ENCODE results near the gene CACNA2D3.
"Not testable (repeated sequence)": the region's sequence is repeated elsewhere in the genome, so short reads cannot be mapped to it uniquely, and the experiment has no call there.

Gene CACNA2D3

DNA sequence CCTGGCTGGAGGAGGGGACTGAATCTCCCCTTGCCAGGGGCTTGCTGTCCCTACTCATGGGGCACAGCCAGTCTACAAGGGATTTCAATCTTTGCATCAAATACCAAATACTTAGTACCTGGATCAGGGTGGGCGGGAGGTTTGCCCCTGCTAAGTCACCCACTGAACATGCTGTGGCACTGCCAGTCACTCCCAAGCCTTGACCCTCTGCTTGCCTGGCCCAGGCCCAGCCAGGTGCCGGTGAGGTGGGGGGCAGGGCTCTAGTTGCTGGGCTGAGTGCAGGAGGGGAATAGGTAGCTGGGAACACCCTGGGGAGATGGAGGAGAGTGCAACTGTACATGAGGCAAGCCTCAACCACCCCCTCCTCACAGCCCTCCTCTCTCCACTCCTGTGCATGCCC is 941.8 kb downstream of the CACNA2D3 start:
- DNase-seq, result no peak

GRCh38 chr3:55065331-55065730 is 943.0 kb downstream of the CACNA2D3 start:
- DNase-seq, result no peak

DNA sequence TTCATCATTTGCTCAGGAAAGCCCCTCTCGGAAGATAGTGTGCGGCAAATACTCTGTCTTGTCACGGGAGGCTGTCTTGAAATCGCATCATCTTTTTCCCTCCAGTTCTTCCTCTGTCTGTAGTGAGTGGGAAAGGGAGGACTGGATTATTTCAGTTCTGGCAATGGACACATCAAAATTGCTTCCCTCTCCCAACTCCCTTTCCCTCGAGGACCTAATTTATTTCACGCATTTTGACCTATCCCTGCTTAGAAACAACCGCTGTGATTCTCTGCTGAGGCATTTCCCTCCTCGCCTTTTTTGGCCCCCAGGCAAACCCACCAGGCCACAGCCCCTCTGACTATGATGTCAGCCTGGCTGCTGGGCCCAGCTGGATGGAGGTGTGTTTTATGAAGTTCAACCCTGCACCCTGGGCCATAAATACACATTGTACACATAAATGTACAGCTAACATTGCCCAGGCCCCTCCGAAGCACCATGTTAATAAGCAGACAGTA is 944.2 kb downstream of the CACNA2D3 start:
- DNase-seq, result no peak

- no peak for DNase-seq
Measured at GRCh38 chr3:55069950-55070349, 947.6 kb downstream of the CACNA2D3 start.

- no peak for DNase-seq
Measured at GRCh38 chr3:55074796-55075195, 952.4 kb downstream of the CACNA2D3 start.

GRCh38 chr3:55075846-55076245 is 953.5 kb downstream of the CACNA2D3 start:
- DNase-seq, result no peak

DNA sequence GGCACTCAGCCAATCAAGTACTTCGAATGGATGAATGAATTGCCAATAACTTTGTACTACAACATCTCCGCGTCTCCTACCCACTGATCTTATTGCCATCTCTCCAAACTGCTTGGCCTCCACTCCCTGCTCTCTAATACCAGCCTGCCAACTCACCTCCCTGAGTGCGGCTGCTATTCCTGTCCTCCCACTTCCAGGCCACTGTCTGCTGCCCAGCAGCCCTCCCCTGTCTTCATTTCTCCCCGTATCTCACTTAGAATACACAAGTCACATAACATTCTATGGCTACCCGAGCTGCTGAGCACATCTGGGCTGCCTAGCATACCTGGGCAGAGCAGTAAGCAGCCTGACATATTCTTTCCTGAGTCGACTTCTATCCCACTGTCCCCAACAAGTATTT is 955.4 kb downstream of the CACNA2D3 start:
- no peak for DNase-seq

DNA sequence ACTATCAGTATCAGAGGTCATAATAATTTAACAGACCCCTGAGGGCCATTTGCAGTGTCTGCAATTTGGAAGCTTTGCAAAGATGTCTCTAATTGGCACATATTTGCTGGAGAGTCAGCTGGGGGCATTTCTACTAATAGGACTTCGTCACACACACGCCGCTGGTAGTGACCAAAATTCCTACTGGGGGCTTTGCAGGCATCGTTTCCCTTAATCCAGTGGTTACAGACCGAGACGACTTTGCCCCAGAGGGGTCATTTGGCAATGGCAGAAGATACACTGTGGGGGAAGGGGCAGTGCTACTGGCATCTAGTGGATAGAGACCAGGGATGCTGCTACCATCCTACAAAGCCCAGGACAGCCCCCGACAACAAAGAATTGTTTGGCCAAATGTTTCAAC is 956.5 kb downstream of the CACNA2D3 start:
- DNase-seq, result no peak

GRCh38 chr3:55085231-55085630 is 962.9 kb downstream of the CACNA2D3 start:
- no peak for DNase-seq

GRCh38 chr3:55089211-55089610 is 966.9 kb downstream of the CACNA2D3 start:
- DNase-seq, result no peak

DNA sequence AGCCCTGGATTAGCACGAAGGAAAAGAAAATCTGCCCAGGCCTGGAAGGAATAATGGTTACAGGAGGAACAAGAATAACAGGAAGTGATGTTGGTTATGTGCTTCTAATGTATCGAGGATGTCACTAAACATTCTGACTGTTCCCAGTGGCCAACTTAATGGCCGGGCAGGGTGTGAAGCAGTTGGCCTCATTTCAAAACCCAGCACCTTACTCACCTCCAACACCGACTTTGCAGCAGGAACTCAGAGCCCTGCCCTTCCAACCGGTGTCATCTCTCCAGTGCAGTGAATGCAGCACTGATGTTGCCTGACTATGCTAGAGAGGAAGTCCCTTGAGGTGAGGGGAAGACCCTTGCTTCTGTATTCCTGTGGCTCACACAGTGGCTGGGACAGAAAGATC is 967.9 kb downstream of the CACNA2D3 start:
- DNase-seq, result no peak

DNA sequence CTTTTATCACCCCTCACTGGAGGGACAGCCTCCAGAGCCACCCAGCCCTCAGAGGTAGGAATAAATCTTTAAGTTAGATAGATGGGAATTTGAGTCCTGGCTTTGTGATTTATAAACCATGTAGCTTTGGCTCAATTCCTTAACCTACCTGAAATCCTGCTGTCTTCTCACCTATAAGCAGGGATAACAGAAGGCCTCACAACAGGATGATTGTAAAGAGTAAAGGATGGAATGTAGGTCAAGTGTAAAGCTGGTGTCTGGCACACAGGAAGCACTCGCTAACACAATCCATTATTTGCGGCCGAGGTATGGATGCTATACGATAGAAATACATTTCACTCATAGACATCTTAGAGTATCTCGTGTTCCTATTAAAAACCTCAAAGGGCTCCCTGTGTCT is 968.4 kb downstream of the CACNA2D3 start:
- DNase-seq, result no peak

- DNase-seq, result no peak
Measured at GRCh38 chr3:55091381-55092225, 969.3 kb downstream of the CACNA2D3 start.

- DNase-seq, result no peak
Measured at GRCh38 chr3:55094676-55095075, 972.3 kb downstream of the CACNA2D3 start.

DNA sequence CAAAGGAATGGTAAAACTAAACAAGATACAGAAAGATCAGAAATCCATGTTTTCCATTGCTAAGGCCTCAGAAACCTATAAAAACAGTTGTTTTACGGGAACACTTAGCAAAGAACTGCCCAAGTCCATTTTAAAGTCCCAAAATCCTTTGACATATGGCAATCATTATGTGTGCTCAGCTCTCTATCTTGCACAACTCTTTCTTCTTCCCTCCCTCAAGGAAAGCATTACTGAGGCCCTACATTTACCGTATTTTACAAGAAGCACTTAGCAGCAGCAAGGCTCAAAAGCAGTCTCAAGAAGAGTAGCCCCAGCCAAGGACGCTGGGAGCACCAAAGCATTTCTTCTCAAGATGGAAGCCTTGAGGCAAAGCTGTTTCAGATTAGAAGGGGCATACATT is 975.1 kb downstream of the CACNA2D3 start:
- DNase-seq, result no peak

GRCh38 chr3:55105647-55106046 is 983.3 kb downstream of the CACNA2D3 start:
- DNase-seq, result no peak

GRCh38 chr3:55107187-55107586 is 984.8 kb downstream of the CACNA2D3 start:
- no peak for DNase-seq

DNA sequence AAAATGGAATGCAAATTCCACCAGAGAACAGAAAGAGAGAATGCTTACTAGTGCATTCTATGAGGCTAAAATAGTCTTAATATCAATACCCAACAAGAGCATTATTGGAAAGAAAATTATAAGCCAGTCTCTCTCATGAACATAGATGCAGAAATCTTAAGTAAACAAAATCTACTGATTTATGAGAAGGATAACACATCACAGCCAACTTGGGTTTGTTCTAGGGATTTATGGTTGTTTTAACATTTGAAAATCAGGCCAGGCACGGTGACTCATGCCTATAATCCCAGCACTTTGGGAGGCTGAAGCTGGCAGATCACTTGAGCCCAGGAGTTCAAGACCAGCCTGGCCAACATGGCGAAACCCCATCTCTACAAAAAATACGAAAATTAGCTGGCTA is 989.6 kb downstream of the CACNA2D3 start:
- not testable (repeated sequence) for DNase-seq

DNA sequence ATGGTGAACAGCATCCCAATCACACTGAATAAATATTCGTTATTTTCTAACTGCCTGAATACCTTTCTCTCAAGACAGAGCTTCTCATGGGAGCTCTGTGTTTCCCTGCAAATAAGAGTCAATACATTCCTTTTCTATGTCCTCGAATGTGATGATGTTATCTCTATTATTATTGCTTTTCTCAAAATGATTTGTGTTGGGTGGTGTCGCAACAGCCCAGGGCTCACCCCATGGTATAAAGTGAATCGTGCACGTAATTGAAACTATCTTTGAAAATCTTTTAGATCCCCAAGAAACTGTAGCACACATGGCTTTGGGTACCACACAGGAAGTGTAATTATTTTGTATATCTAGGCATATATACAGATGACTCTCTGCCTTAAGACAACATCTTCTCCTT is 996.1 kb downstream of the CACNA2D3 start:
- DNase-seq, result no peak

GRCh38 chr3:55119268-55119667 is 996.9 kb downstream of the CACNA2D3 start:
- no peak for DNase-seq

DNA sequence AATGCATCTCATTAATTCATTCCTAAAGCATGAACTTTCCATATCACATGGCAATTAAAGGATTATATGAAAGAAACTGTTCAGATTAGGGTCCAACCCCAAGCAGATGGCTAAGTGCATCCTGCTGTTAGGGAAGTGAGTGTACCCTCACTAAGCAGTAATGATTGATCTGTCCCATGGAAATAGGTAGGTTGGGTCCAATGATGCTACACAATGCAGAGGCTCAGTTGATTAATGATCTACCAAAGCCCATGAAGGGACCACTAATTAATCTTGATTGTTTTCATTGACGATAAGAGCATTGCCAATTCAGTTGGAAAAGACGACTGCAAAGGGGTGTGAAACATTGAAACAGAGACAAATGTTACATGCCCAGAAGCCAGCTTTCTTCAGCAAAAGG is 1000.0 kb downstream of the CACNA2D3 start:
- DNase-seq, result no peak
